SHP77 (cell line): ENCODE data around the gene ARNT2.
"Not testable (repeated sequence)": the region's sequence is repeated elsewhere in the genome, so short reads cannot be mapped to it uniquely, and the experiment has no call there.

Experiments used
- DNase-seq, 2 experiments: peaks; one replicate each; lab custom pipeline; 2025; lab: John Stamatoyannopoulos, UW

ARNT2 gene

GRCh38 chr15:80404057-80404760 is at the start of gene ARNT2:
ARNT2 (plus strand) TSS chr15:80404382; CDS start chr15:80404516, 134 bp downstream.
- peak; percentile 43 to 65 for DNase-seq

- peak; percentile 35 for DNase-seq
Observed at GRCh38 chr15:80367094-80367493, 37.1 kb upstream of the ARNT2 start.

DNA sequence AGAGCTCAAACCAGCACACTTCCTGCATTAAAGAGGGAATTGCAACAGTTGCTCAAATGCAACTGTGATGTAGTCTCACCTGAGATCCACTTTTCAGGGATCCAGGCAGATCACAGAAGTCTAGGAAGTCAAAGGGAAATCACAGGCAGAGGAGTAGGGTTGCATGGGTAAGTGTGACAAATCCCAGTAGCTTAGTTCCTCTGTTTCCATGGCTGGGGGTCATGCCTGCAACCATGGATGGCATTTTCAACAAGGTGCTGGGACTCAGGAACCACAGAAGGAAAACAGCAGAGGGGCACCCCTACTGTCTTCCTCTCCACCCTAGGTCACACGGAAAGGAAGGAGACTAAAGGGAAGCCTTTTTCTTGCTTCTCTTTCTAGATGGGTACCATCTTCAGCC is 36.5 kb upstream of the ARNT2 start:
- no peak for DNase-seq

GRCh38 chr15:80371924-80372323 is 32.3 kb upstream of the ARNT2 start:
- DNase-seq: no peak

DNA sequence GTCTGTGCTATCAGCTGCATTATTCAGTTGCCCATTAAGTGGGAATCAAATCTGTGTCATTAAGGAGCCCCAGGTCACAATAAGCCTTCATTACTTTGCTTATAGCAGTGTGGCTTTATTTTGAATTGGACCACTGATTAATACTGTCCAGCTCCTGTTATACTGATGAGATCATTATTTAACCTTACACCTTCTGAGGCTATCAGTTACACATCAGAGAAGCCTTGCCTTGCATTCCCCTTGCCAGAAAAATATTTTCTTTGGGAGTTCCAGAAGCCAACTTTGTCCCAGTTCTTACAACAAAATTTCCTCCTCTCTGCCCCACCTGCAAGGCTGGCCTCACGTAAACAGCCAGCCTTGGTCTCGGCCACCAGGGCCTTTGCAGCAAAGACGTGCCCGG is 29.7 kb upstream of the ARNT2 start:
- no peak for DNase-seq

GRCh38 chr15:80375968-80376891 is 28.0 kb upstream of the ARNT2 start:
- DNase-seq: no peak

GRCh38 chr15:80379693-80380092 is 24.5 kb upstream of the ARNT2 start:
- DNase-seq: no peak

- DNase-seq: no peak
Observed at GRCh38 chr15:80380154-80380553, 24.0 kb upstream of the ARNT2 start.

- no peak for DNase-seq
Observed at GRCh38 chr15:80382285-80382684, 21.9 kb upstream of the ARNT2 start.

- no peak for DNase-seq
Observed at GRCh38 chr15:80384432-80384831, 19.8 kb upstream of the ARNT2 start.

DNA sequence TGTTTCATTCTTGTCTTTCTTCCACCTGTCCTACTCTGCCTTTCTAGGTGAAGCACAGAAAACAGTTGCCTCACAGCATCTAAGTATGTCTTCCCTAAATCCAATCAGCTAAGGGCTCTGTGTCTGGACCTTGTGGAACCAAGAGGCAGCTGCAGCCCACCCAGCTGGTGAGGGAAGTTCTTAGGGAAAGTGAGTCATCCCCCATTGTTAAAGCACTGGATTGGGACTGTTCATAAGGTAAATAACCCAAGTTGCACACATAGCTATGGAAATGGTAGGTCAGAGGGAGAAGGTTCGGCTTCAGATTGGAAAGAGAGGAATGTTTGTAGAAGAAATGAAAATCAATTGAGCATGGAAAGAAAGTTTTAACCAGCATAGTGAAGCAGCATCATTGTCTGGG is 18.0 kb upstream of the ARNT2 start:
- DNase-seq: no peak

- no peak for DNase-seq
Observed at GRCh38 chr15:80388326-80388725, 15.9 kb upstream of the ARNT2 start.

GRCh38 chr15:80389370-80389769 is 14.8 kb upstream of the ARNT2 start:
- DNase-seq: no peak

DNA sequence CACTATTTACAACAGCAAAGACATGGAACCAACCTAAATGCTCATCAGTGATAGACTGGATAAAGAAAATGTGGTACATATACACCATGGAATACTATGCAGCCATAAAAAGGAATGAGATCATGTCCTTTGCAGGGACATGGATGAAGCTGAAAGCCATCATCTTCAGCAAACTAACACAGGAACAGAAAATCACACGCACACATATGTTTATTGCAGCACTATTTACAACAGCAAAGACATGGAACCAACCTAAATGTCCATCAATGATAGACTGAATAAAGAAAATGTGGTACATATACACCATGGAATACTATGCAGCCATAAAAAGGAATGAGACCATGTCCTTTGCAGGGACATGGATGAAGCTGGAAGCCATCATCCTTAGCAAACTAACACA is 13.2 kb upstream of the ARNT2 start:
- DNase-seq: not testable (repeated sequence)

DNA sequence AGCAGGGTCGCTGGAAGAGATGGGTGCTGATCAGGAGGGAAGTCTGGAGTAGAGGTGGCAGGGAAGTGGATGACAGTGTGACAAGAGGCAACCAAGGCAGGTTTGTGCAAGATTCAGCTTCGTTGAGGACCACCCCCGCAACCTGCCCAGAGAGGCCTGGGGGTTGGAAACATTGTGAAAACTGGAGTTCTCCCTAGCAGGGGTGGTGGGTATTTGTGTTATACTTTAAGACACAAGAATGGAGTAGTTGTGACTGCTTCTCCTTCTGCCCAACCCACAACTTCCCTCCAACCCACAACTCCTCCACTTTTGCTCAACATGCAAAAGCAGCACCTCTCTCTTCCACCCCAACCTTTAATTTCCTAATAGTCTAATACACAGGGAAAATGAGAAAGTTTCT is 8.6 kb upstream of the ARNT2 start:
- no peak for DNase-seq

DNA sequence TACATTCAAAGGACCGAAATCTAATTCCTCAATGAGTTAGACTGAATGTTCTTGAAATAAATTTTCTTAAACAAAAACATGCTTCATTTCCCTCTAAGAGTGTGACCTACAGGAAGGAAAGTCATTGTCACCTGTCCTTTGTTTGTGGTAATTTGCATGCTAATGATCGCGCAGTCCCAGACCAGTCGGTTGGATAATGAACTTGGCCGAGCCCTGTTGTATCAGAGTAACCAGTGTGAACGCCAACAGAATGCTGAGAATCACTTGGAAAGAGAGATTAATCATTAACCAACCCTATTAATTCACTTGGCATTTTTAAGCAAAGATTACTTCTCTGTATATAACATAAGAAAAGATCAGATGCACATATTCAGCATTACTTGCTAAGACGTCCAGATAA is 8.1 kb upstream of the ARNT2 start:
- DNase-seq: no peak

GRCh38 chr15:80399508-80399907 is 4.7 kb upstream of the ARNT2 start:
- DNase-seq: no peak

DNA sequence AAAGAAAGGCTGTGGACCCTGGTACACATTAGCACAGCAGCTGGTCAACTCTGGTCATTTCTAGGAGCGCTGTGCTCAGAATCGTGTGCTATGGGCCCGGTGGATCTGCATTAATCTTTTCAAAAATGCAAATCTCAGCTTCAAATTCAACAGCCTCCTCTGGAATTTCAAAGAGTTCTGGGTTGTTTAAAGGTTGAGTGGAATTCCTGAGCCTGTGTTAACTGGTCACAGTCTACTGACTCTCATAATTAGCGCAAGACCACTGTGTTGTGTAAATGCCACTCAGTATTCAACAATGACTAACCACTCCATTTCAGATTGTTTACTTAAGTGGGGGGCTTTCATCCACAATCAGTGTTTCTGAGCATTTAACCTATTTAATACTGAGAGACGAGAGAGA is 2.7 kb upstream of the ARNT2 start:
- DNase-seq: no peak

DNA sequence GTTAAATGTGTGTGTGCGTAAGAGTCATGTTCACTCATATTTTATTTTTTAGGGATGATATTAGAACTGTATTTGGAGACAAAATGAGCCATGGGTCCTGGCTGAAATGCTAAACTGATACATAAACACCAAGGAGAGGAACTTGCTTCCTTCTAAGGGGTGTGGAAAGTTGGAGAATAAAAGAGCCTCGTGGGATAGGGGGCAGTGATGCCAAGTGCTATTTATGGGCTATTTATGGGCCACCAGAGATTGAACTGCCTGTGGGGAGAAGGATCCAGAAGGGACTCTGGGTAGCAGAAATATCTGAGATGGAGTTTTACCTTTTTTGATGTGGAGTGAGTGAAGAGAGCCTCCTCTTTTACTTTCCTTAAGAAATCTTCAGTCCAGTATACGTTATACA is 1.8 kb upstream of the ARNT2 start:
- DNase-seq: no peak

- DNase-seq: peak; percentile 24 to 41
Observed at GRCh38 chr15:80403712-80404056, 498 bp upstream of the ARNT2 start.

- peak; percentile 19 to 27 for DNase-seq
Observed at GRCh38 chr15:80404761-80405553, 775 bp downstream of the ARNT2 start.

DNA sequence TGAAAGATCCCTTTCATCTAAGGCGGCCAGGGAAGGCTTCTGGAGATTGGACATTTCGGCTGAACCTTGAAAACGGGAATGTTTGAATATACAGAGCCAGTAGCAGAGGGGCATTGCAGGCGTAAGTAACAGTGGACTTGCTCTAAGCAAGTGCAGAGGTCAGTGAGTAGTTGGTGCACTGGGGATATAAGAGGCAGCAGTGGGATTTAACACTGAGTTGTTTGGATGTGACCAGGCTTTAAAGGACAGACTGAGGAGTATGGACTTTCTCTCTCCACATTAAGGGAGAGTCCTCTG is 1.3 kb downstream of the ARNT2 start:
- no peak for DNase-seq

- no peak for DNase-seq
Observed at GRCh38 chr15:80405970-80406369, 1.8 kb downstream of the ARNT2 start.
